Measurements from ENCODE around the gene GC. TPM values are rescaled to one million over a fixed set of nuclear protein-coding genes. Genes with fewer than 3 reads are reported as not detected.

The GC gene
- total RNA-seq, 2 donors from 2014 or later, result 4.1 TPM; not detected in 1

- intact Hi-C loops (cut with DNase I), result no loop called here
- Histone ChIP-seq H3K27ac (no peak overlapping the region), H3K36me3 (no peaks in the 10 kb centered on the region), H3K4me1 (no peaks in the 10 kb centered on the region), H3K9ac (ENCODE audit: low read depth in 2 of 2, low read length in 2 of 2) (no peak overlapping the region), H3K9me3 (no peaks in the 10 kb centered on the region), H3K4me3 (no peak overlapping the region), H3K27me3 (no peaks in the 10 kb centered on the region)
- DNase-seq, result no peak
- no peak for TF ChIP-seq CTCF (IDR thresholded peaks at IDR 0.05)
Observed at GRCh38 chr4:71692963-71693362, 90.9 kb downstream of the GC start.

GRCh38 chr4:71692198-71692597 is 91.7 kb downstream of the GC start:
- Histone ChIP-seq H3K4me3 (no peak overlapping the region), H3K27ac (no peak overlapping the region)

More at GRCh38 chr4:71692198-71692597, 91.7 kb downstream of the GC start:
- H3K9me3 ChIP-seq, result no peaks in the 10 kb centered on the region
- no peak for DNase-seq
- no peaks in the 10 kb centered on the region for H3K36me3 ChIP-seq
- TF ChIP-seq CTCF (IDR thresholded peaks at IDR 0.05), result no peak
- H3K9ac ChIP-seq (ENCODE audit: low read depth in 2 of 2, low read length in 2 of 2), result no peak overlapping the region
- intact Hi-C loops (cut with DNase I), result no loop called here
- no peaks in the 10 kb centered on the region for H3K27me3 ChIP-seq
- no peaks in the 10 kb centered on the region for H3K4me1 ChIP-seq

Other genes with a start within 250 kb of the GC start
- not detected for gene NPFFR2, start 247.9 kb upstream of the GC start, total RNA-seq